ENCODE results near the gene TNFRSF12A.

Gene TNFRSF12A

GRCh38 chr16:2999929-3000328 lies 20.2 kb upstream of the TNFRSF12A start:
- TF ChIP-seq, protein P1, sequence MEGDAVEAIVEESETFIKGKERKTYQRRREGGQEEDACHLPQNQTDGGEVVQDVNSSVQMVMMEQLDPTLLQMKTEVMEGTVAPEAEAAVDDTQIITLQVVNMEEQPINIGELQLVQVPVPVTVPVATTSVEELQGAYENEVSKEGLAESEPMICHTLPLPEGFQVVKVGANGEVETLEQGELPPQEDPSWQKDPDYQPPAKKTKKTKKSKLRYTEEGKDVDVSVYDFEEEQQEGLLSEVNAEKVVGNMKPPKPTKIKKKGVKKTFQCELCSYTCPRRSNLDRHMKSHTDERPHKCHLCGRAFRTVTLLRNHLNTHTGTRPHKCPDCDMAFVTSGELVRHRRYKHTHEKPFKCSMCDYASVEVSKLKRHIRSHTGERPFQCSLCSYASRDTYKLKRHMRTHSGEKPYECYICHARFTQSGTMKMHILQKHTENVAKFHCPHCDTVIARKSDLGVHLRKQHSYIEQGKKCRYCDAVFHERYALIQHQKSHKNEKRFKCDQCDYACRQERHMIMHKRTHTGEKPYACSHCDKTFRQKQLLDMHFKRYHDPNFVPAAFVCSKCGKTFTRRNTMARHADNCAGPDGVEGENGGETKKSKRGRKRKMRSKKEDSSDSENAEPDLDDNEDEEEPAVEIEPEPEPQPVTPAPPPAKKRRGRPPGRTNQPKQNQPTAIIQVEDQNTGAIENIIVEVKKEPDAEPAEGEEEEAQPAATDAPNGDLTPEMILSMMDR (IDR thresholded peaks at IDR 0.05) = no peak

DNA sequence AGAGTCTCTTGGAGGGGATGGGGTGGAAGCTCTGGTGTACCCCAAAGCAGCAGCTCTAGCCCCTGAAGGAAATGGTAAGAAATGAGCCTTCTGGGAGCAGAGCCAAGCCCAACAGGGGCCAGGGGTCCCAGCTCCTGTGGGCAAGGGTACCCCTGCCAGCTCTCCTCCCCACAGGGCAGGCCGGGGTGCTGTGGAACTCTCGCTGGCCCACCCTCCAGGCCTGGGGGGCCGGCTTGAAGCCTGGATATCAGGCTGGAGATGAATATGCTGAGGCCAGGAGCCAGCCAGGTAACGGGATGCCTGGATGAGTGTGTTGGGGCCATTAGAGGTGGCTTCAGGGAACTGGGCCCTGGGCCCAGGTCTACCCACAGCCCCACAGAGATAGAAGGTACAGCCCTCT lies 19.6 kb upstream of the TNFRSF12A start:
- TF ChIP-seq, protein P1 (IDR thresholded peaks at IDR 0.05) = no peak

GRCh38 chr16:3001316-3001715 lies 18.9 kb upstream of the TNFRSF12A start:
- TF ChIP-seq, protein P1 (IDR thresholded peaks at IDR 0.05) = no peak

GRCh38 chr16:3003582-3004270 lies 16.4 kb upstream of the TNFRSF12A start:
- TF ChIP-seq, protein P1 (IDR thresholded peaks at IDR 0.05) = peak; percentile 59; the same call in 1 of the 2 replicates

GRCh38 chr16:3004319-3004718 lies 15.8 kb upstream of the TNFRSF12A start:
- TF ChIP-seq, protein P1 (IDR thresholded peaks at IDR 0.05) = no peak

DNA sequence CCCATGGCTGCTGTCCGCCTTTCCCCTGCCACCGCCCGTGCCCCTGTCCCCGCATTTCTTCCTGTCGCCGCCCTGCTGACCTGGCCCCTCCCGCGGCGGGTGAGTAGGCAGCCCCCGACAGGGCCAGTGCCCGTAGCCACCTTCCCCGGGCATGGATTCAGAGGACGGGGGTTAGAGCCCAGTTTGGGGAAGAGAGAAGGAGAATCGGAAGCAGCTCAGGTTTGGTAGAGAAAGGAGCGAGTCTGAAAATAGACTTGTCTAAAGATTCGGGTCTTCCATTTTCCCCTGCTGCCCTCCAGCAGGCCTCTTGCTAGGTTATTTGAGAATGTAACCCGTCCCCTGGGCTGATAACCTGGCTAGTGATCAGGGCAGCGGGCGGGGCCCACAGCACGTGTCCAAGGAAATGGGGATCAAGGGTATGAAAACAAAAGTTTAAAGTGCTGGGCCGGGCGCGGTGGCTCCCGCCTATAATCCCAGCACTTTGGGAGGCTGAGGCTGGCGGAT lies 15.3 kb upstream of the TNFRSF12A start:
- TF ChIP-seq, protein P1 (IDR thresholded peaks at IDR 0.05) = no peak

GRCh38 chr16:3007059-3007956 lies 12.9 kb upstream of the TNFRSF12A start:
- TF ChIP-seq, protein P1 (IDR thresholded peaks at IDR 0.05) = no peak
